Posterior cingulate gyrus (tissue), 11 donors: ENCODE results near the gene CERS6.
"Not testable (repeated sequence)": the region's sequence is repeated elsewhere in the genome, so short reads cannot be mapped to it uniquely, and the experiment has no call there.

Experiments used
- DNase-seq, 10 donors: peaks; one replicate each; pipeline versions ENCODE4 v3.0.0 to v3.0.0-alpha.2; 2020 to 2021; ENCODE audit warnings: mixed read lengths in 3 of 10
- intact Hi-C: fragments of 100-400 bp; cut with DNase I; formaldehyde crosslinking; loops from one replicate; pipeline ENCODE4 v1.15.1; 2023

The CERS6 gene

GRCh38 chr2:168494190-168494711, 38.2 kb downstream of the CERS6 start:
- intact Hi-C loops = no loop called here
- DNase-seq = peak in 1 of 10 donors; percentile 17

- DNase-seq = no peak
- intact Hi-C loops = no loop called here
These were observed 39.5 kb downstream of the CERS6 start for GRCh38 chr2:168495524-168495923.

- DNase-seq = no peak
- intact Hi-C loops = no loop called here
These were observed 40.8 kb downstream of the CERS6 start for GRCh38 chr2:168496906-168497305.

- intact Hi-C loops = no loop called here
- DNase-seq = no peak
These were observed 43.4 kb downstream of the CERS6 start for GRCh38 chr2:168499500-168499899.

GRCh38 chr2:168500516-168500915, 44.4 kb downstream of the CERS6 start:
- intact Hi-C loops = no loop called here
- no peak for DNase-seq

GRCh38 chr2:168501466-168502065, 45.5 kb downstream of the CERS6 start:
- DNase-seq = no peak

GRCh38 chr2:168502852-168503251, 46.8 kb downstream of the CERS6 start:
- intact Hi-C loops, DNase-seq: not testable (repeated sequence)

More at GRCh38 chr2:168501466-168502065, 45.5 kb downstream of the CERS6 start:
- intact Hi-C loops = no loop called here

- no peak for DNase-seq
- intact Hi-C loops = no loop called here
These were observed 47.8 kb downstream of the CERS6 start for GRCh38 chr2:168503901-168504300.

GRCh38 chr2:168504323-168504722, 48.3 kb downstream of the CERS6 start:
- intact Hi-C loops = no loop called here
- no peak for DNase-seq

GRCh38 chr2:168510125-168510756, 54.2 kb downstream of the CERS6 start:
- intact Hi-C loops = no loop called here
- DNase-seq = no peak

- DNase-seq = no peak
- intact Hi-C loops = no loop called here
These were observed 58.6 kb downstream of the CERS6 start for GRCh38 chr2:168514692-168515091.

GRCh38 chr2:168515502-168515901, 59.4 kb downstream of the CERS6 start:
- intact Hi-C loops = no loop called here
- DNase-seq = no peak

GRCh38 chr2:168517816-168518215, 61.7 kb downstream of the CERS6 start:
- DNase-seq = no peak
- intact Hi-C loops = no loop called here

GRCh38 chr2:168518555-168519066, 62.5 kb downstream of the CERS6 start:
- intact Hi-C loops = no loop called here

GRCh38 chr2:168519534-168520308, 63.6 kb downstream of the CERS6 start:
- intact Hi-C loops = no loop called here
- no peak for DNase-seq

More at GRCh38 chr2:168518555-168519066, 62.5 kb downstream of the CERS6 start:
- no peak for DNase-seq

GRCh38 chr2:168521053-168521741, 65.1 kb downstream of the CERS6 start:
- no peak for DNase-seq
- intact Hi-C loops = no loop called here

GRCh38 chr2:168522446-168522845, 66.4 kb downstream of the CERS6 start:
- no peak for DNase-seq
- intact Hi-C loops = no loop called here

- intact Hi-C loops = no loop called here
- DNase-seq = no peak
These were observed 67.9 kb downstream of the CERS6 start for GRCh38 chr2:168524005-168524404.

- intact Hi-C loops = no loop called here
- no peak for DNase-seq
These were observed 68.9 kb downstream of the CERS6 start for GRCh38 chr2:168525020-168525419.

- no peak for DNase-seq
These were observed 69.8 kb downstream of the CERS6 start for GRCh38 chr2:168525716-168526446.

More at GRCh38 chr2:168525716-168526446, 69.8 kb downstream of the CERS6 start:
- intact Hi-C loops = no loop called here
